HCT116 (cell line): ENCODE results near the gene ANAPC2.

ENCODE experiments used
- CEBPB ChIP-seq: IDR thresholded peaks from 2 replicates; pipeline ENCODE4 v1.6.1; 2012; ENCODE audit warnings: low read depth
- JUND ChIP-seq: IDR thresholded peaks from 2 replicates; pipeline ENCODE4 v1.6.1; 2012
- REST ChIP-seq: IDR thresholded peaks from 2 replicates; pipeline ENCODE4 v1.6.1; 2012; ENCODE audit warnings: low read depth
- SIN3A ChIP-seq: IDR thresholded peaks from 2 replicates; pipeline ENCODE4 v1.6.1; 2012; ENCODE audit warnings: low read depth
- ZFX ChIP-seq: fragments of 450-650 bp; IDR thresholded peaks from 2 replicates; pipeline ENCODE4 v1.6.1; 2017
- TF ChIP-seq, protein P1 (sequence below), 3 experiments: fragments of 200-600 bp in 1 of 3; sonication (generic) in 1 of 3; IDR thresholded peaks in 2 of 3; conservative IDR thresholded peaks in 1 of 3; 2 replicates each; pipeline ENCODE4 v1.5.1; 2012 to 2017; ENCODE audit warnings: low read depth in 2 of 3, low read length in 2 of 3, antibody characterized with exemption in 1 of 3, borderline replicate concordance in 1 of 3, control low read depth in 1 of 3, mild to moderate bottlenecking in 1 of 3, mixed read lengths in 1 of 3, mixed run types in 1 of 3, moderate library complexity in 1 of 3; ENCODE audit not compliant: insufficient read depth in 1 of 3

GRCh38 chr9:137188490-137189296, at the start of gene ANAPC2, which contains the start of gene SSNA1:
- TF ChIP-seq CEBPB (no peak), ZFX (peak; percentile 93; the same call in 1 of the 2 replicates), JUND (no peak), REST (no peak), SIN3A (no peak)
- TF ChIP-seq, protein P1, sequence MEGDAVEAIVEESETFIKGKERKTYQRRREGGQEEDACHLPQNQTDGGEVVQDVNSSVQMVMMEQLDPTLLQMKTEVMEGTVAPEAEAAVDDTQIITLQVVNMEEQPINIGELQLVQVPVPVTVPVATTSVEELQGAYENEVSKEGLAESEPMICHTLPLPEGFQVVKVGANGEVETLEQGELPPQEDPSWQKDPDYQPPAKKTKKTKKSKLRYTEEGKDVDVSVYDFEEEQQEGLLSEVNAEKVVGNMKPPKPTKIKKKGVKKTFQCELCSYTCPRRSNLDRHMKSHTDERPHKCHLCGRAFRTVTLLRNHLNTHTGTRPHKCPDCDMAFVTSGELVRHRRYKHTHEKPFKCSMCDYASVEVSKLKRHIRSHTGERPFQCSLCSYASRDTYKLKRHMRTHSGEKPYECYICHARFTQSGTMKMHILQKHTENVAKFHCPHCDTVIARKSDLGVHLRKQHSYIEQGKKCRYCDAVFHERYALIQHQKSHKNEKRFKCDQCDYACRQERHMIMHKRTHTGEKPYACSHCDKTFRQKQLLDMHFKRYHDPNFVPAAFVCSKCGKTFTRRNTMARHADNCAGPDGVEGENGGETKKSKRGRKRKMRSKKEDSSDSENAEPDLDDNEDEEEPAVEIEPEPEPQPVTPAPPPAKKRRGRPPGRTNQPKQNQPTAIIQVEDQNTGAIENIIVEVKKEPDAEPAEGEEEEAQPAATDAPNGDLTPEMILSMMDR (IDR thresholded peaks at IDR 0.05 in 2 of 3, conservative IDR thresholded peaks at IDR 0.05 in 1 of 3; ENCODE audit: borderline replicate concordance in 1 of 3, insufficient read depth in 1 of 3, low read depth in 2 of 3, low read length in 2 of 3) = peak in 2 of 3 experiments; percentile 32 to 38; a peak in 3 of 6 replicates
